Endothelial cell of umbilical vein (primary cell): ENCODE data around the gene SNED1.

Experiments used
- CTCF ChIP-seq, 2 donors: IDR thresholded peaks; 1 replicate in 1 of 2; 2 replicates in 1 of 2; pipeline ENCODE4 v1.5.1; 2011; ENCODE audit warnings: low read length in 2 of 2, mild to moderate bottlenecking in 2 of 2, moderate library complexity in 2 of 2, control low read depth in 1 of 2, inconsistent platforms in 1 of 2, low read depth in 1 of 2; ENCODE audit not compliant: insufficient read depth in 1 of 2; ENCODE audit errors: extremely low read depth in 1 of 2
- EZH2 ChIP-seq: IDR thresholded peaks from 2 replicates; pipeline ENCODE4 v1.6.1; 2012; ENCODE audit warnings: borderline replicate concordance, low read depth, mild to moderate bottlenecking, moderate library complexity, low read length, inconsistent platforms; ENCODE audit not compliant: severe bottlenecking
- JUN ChIP-seq: IDR thresholded peaks from 2 replicates; pipeline ENCODE4 v1.6.1; 2011; ENCODE audit warnings: borderline replicate concordance, low read depth; ENCODE audit not compliant: insufficient read length, insufficient read depth
- POLR2AphosphoS5 ChIP-seq: IDR thresholded peaks from 2 replicates; pipeline ENCODE4 v1.6.1; 2012; ENCODE audit warnings: low read depth, mild to moderate bottlenecking, control low read depth, low read length, moderate library complexity; ENCODE audit not compliant: insufficient read depth

- TF ChIP-seq EZH2 (no peak), CTCF (IDR thresholded peaks at IDR 0.05; ENCODE audit: extremely low read depth in 1 of 2, insufficient read depth in 1 of 2, low read depth in 1 of 2, low read length in 2 of 2) (no peak), JUN (no peak), POLR2AphosphoS5 (no peak)
Measured at GRCh38 chr2:241043581-241043980, 45.2 kb downstream of the SNED1 start.
